GM23248 (cell line): ENCODE measurements around the gene GRWD1.

Experiments
- EZH2 ChIP-seq: fragments of 200-600 bp; sonication (generic); IDR thresholded peaks from 2 replicates; pipeline ENCODE4 v1.6.1; 2018; ENCODE audit warnings: antibody characterized with exemption, mild to moderate bottlenecking; ENCODE audit not compliant: insufficient read depth, poor library complexity, severe bottlenecking
- EZH2phosphoT487 ChIP-seq: fragments of 200-600 bp; sonication (generic); IDR thresholded peaks from 2 replicates; pipeline ENCODE4 v1.6.1; 2018; ENCODE audit warnings: antibody characterized with exemption, moderate library complexity, mild to moderate bottlenecking, low read depth; ENCODE audit not compliant: insufficient read depth

- TF ChIP-seq EZH2 (no peak), EZH2phosphoT487 (no peak)
Measured at GRCh38 chr19:48479686-48480085, 33.9 kb downstream of the GRWD1 start.
